Measurements from ENCODE around the gene MARK4. TPM values are rescaled to one million over a fixed set of nuclear protein-coding genes. Genes with fewer than 3 reads are reported as not detected.

Gene MARK4
- total RNA-seq, 2 donors from 2014 or later: 12.7 to 28.6 TPM

GRCh38 chr19:45275370-45275971, 24.4 kb downstream of the MARK4 start:
- Histone ChIP-seq H3K27ac (no peak overlapping the region), H3K27me3 (no peaks in the 10 kb centered on the region), H3K4me1 (no peaks in the 10 kb centered on the region), H3K4me3 (no peak overlapping the region), H3K9ac (ENCODE audit: low read depth in 2 of 2, low read length in 2 of 2) (no peak overlapping the region), H3K9me3 (no peaks in the 10 kb centered on the region), H3K36me3 (no peaks in the 10 kb centered on the region)
- no peak for TF ChIP-seq CTCF (IDR thresholded peaks at IDR 0.05)
- intact Hi-C loops (cut with DNase I): no loop called here
- no peak for DNase-seq

GRCh38 chr19:45276284-45276687, 25.2 kb downstream of the MARK4 start:
- no peak for TF ChIP-seq CTCF (IDR thresholded peaks at IDR 0.05)
- Histone ChIP-seq H3K4me1 (no peaks in the 10 kb centered on the region), H3K27ac (no peak overlapping the region), H3K36me3 (no peaks in the 10 kb centered on the region), H3K9ac (ENCODE audit: low read depth in 2 of 2, low read length in 2 of 2) (no peak overlapping the region), H3K9me3 (no peaks in the 10 kb centered on the region), H3K4me3 (no peak overlapping the region), H3K27me3 (no peaks in the 10 kb centered on the region)
- intact Hi-C loops (cut with DNase I): no loop called here
- no peak for DNase-seq

GRCh38 chr19:45278087-45278486, 27.0 kb downstream of the MARK4 start:
- no peak overlapping the region for H3K27ac ChIP-seq
- intact Hi-C loops (cut with DNase I): no loop called here
- no peak overlapping the region for H3K4me3 ChIP-seq
- no peaks in the 10 kb centered on the region for H3K9me3 ChIP-seq
- H3K27me3 ChIP-seq: no peaks in the 10 kb centered on the region
- H3K4me1 ChIP-seq: no peaks in the 10 kb centered on the region
- TF ChIP-seq CTCF (IDR thresholded peaks at IDR 0.05): no peak
- H3K36me3 ChIP-seq: no peaks in the 10 kb centered on the region
- H3K9ac ChIP-seq (ENCODE audit: low read depth in 2 of 2, low read length in 2 of 2): no peak overlapping the region
- no peak for DNase-seq

- H3K4me3 ChIP-seq: no peak overlapping the region
- no peak for DNase-seq
- H3K9me3 ChIP-seq: no peaks in the 10 kb centered on the region
- H3K9ac ChIP-seq (ENCODE audit: low read depth in 2 of 2, low read length in 2 of 2): no peak overlapping the region
- intact Hi-C loops (cut with DNase I): no loop called here
- H3K27ac ChIP-seq: no peak overlapping the region
- H3K27me3 ChIP-seq: no peaks in the 10 kb centered on the region
- TF ChIP-seq CTCF (IDR thresholded peaks at IDR 0.05): no peak
- no peaks in the 10 kb centered on the region for H3K36me3 ChIP-seq
- no peaks in the 10 kb centered on the region for H3K4me1 ChIP-seq
These were observed 28.6 kb downstream of the MARK4 start for GRCh38 chr19:45279587-45280192.

GRCh38 chr19:45280471-45280961, 29.4 kb downstream of the MARK4 start:
- Histone ChIP-seq H3K36me3 (no peaks in the 10 kb centered on the region), H3K4me3 (no peak overlapping the region), H3K4me1 (no peaks in the 10 kb centered on the region), H3K9me3 (no peaks in the 10 kb centered on the region), H3K9ac (ENCODE audit: low read depth in 2 of 2, low read length in 2 of 2) (no peak overlapping the region), H3K27me3 (no peaks in the 10 kb centered on the region), H3K27ac (no peak overlapping the region)
- DNase-seq: no peak
- intact Hi-C loops (cut with DNase I): no loop called here
- TF ChIP-seq CTCF (IDR thresholded peaks at IDR 0.05): no peak

All from colonic mucosa (tissue), 4 donors.